Spleen (tissue), 7 donors: Measurements from ENCODE around the gene PLXNA2.

ENCODE experiments used
- POLR2A ChIP-seq, 3 donors: fragments of 450-650 bp; IDR thresholded peaks; one replicate each; pipeline ENCODE4 v1.5.1; 2017; ENCODE audit warnings: antibody characterized with exemption in 3 of 3, mild to moderate bottlenecking in 1 of 3
- TF ChIP-seq, protein P1 (sequence below), 11 experiments: fragments of 200-600 bp in 7 of 11; fragments of 450-650 bp in 4 of 11; sonication (generic) in 4 of 11; IDR thresholded peaks in 8 of 11; conservative IDR thresholded peaks in 3 of 11; 1 replicate in 7 of 11; 2 replicates in 4 of 11; pipeline versions ENCODE4 v1.4.0 to v1.8.0; 2016 to 2021; ENCODE audit warnings: antibody characterized with exemption in 11 of 11, inconsistent platforms in 4 of 11, mild to moderate bottlenecking in 1 of 11
- donor health status: DM: no; HTN: no; CAD: no; lungs with moderate emphysema.
- donor health status: DM: no; HTN: no; CAD: no.
- donor health status: DM: no; HTN: no; CAD: no.

DNA sequence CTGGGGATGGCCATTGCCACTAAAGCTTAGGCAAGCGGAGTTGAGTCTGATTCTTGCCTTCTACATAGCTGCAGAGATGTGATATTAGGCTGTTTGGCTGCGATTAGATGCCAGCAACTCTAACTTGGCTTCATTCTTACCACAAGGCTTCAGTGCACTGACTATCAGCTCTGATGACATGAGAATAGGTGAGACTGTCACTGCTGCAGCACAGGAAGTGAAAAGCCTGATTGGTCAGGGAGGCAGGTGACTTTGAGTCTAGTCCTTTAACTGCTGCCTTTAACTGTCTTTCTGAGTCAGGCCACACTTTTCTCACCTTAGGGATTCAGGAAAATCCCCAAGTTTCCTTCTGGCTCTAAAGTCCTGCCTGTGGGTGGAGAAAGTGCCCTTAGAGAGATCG is 14.1 kb upstream of the PLXNA2 start:
- TF ChIP-seq, protein P1, sequence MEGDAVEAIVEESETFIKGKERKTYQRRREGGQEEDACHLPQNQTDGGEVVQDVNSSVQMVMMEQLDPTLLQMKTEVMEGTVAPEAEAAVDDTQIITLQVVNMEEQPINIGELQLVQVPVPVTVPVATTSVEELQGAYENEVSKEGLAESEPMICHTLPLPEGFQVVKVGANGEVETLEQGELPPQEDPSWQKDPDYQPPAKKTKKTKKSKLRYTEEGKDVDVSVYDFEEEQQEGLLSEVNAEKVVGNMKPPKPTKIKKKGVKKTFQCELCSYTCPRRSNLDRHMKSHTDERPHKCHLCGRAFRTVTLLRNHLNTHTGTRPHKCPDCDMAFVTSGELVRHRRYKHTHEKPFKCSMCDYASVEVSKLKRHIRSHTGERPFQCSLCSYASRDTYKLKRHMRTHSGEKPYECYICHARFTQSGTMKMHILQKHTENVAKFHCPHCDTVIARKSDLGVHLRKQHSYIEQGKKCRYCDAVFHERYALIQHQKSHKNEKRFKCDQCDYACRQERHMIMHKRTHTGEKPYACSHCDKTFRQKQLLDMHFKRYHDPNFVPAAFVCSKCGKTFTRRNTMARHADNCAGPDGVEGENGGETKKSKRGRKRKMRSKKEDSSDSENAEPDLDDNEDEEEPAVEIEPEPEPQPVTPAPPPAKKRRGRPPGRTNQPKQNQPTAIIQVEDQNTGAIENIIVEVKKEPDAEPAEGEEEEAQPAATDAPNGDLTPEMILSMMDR (IDR thresholded peaks at IDR 0.05 in 8 of 11, conservative IDR thresholded peaks at IDR 0.05 in 3 of 11): no peak
- TF ChIP-seq POLR2A (IDR thresholded peaks at IDR 0.05): no peak
